Endothelial cell of umbilical vein (primary cell): ENCODE results near the gene L3MBTL4. TPM values are rescaled to one million over a fixed set of nuclear protein-coding genes. Genes with fewer than 3 reads are reported as not detected.

Source experiments
- BruUV-seq: library from RNA; stranded (reverse); fragments of 400-500 nt; replicated peaks from 2 replicates; lab custom pipeline; 2021; lab: Mats Ljungman, UMichigan
- CTCF ChIA-PET: fragments of 300-600, 350-600 bp; sonication (Branson Sonifier 250); formaldehyde crosslinking; loops from one replicate; lab custom pipeline; 2021; ENCODE audit warnings: antibody characterized with exemption, inconsistent platforms; lab: Charles Lee
- POLR2A ChIA-PET: fragments of 300-600, 350-600 bp; sonication (Branson Sonifier 250); formaldehyde crosslinking; loops from one replicate; lab custom pipeline; 2021; ENCODE audit warnings: antibody characterized with exemption, inconsistent platforms; lab: Charles Lee
- DNase-seq: peaks from one replicate; pipeline ENCODE4 v3.0.0-alpha.2; 2011; ENCODE audit warnings: low read depth, low spot score
- FAIRE-seq: peaks from 2 replicates; lab custom pipeline; 2011; peaks lifted over from hg19 to GRCh38; lab: Jason Lieb, UNC
- H2AFZ ChIP-seq: 2 replicates; pipeline ENCODE4 v1.6.0; 2012; ENCODE audit warnings: low read depth, low read length, control low read depth, inconsistent platforms
- H3K27ac ChIP-seq: 2 replicates; pipeline ENCODE4 v1.5.1; 2011; ENCODE audit warnings: low read depth, mild to moderate bottlenecking, control low read depth, low read length, moderate library complexity; ENCODE audit not compliant: insufficient read depth
- H3K27me3 ChIP-seq, 2 experiments: 2 replicates each; pipeline versions ENCODE4 v1.6.0 to v1.6.1; 2011; ENCODE audit warnings: low read length in 2 of 2, mixed read lengths in 1 of 2; ENCODE audit not compliant: control insufficient read depth in 2 of 2, insufficient read depth in 2 of 2
- H3K36me3 ChIP-seq, 2 experiments: 2 replicates in 1 of 2; 3 replicates in 1 of 2; pipeline ENCODE4 v1.5.1; 2011; ENCODE audit warnings: low read length in 2 of 2, mild to moderate bottlenecking in 1 of 2, moderate library complexity in 1 of 2; ENCODE audit not compliant: control insufficient read depth in 2 of 2, insufficient read depth in 2 of 2; ENCODE audit errors: extremely low read depth in 1 of 2
- H3K4me1 ChIP-seq: 3 replicates; pipeline ENCODE4 v1.5.1; 2011; ENCODE audit warnings: mild to moderate bottlenecking, low read length; ENCODE audit not compliant: control insufficient read depth, insufficient read depth; ENCODE audit errors: extremely low read depth
- H3K4me2 ChIP-seq: 2 replicates; pipeline ENCODE4 v1.6.1; 2011; ENCODE audit warnings: low read length, control low read depth, mixed read lengths; ENCODE audit not compliant: insufficient read depth
- H3K4me3 ChIP-seq, 3 experiments: fragments of 200-600 bp in 1 of 3; sonication (generic), shearing (Covaris generic) in 1 of 3; replicated peaks in 1 of 3; 2 replicates each; pipeline ENCODE4 v1.5.1; 2011 to 2016; ENCODE audit warnings: control low read depth in 3 of 3, low read length in 3 of 3, mild to moderate bottlenecking in 2 of 3, inconsistent platforms in 1 of 3, low read depth in 1 of 3, moderate library complexity in 1 of 3; ENCODE audit not compliant: insufficient read depth in 1 of 3
- H3K79me2 ChIP-seq: 2 replicates; pipeline ENCODE4 v1.6.0; 2012; ENCODE audit warnings: low read length, inconsistent platforms; ENCODE audit not compliant: control insufficient read depth, insufficient read depth
- H3K9ac ChIP-seq: replicated peaks from 2 replicates; pipeline ENCODE3; 2011; ENCODE audit warnings: low read length, control low read depth; ENCODE audit not compliant: insufficient read depth; ENCODE audit errors: extremely low read depth
- H3K9me1 ChIP-seq: replicated peaks from 3 replicates; pipeline ENCODE4 v1.6.0; 2011; ENCODE audit warnings: mild to moderate bottlenecking, low read length; ENCODE audit not compliant: control insufficient read depth, insufficient read depth; ENCODE audit errors: extremely low read depth
- H3K9me3 ChIP-seq: replicated peaks from 2 replicates; pipeline ENCODE4 v1.5.1; 2012; ENCODE audit warnings: low read length, inconsistent platforms; ENCODE audit not compliant: control insufficient read depth, insufficient read depth
- H4K20me1 ChIP-seq: replicated peaks from 2 replicates; pipeline ENCODE3; 2011; ENCODE audit warnings: mild to moderate bottlenecking, low read length; ENCODE audit not compliant: control insufficient read depth, insufficient read depth; ENCODE audit errors: extremely low read depth
- EZH2 ChIP-seq: IDR thresholded peaks from 2 replicates; pipeline ENCODE4 v1.6.1; 2012; ENCODE audit warnings: borderline replicate concordance, low read depth, mild to moderate bottlenecking, moderate library complexity, low read length, inconsistent platforms; ENCODE audit not compliant: severe bottlenecking
- FOS ChIP-seq: IDR thresholded peaks from 2 replicates; pipeline ENCODE4 v1.6.1; 2011; ENCODE audit warnings: mild to moderate bottlenecking, low read length, moderate library complexity, borderline replicate concordance; ENCODE audit not compliant: insufficient read depth
- GATA2 ChIP-seq: IDR thresholded peaks from 2 replicates; pipeline ENCODE4 v1.7.0; 2011; ENCODE audit warnings: low read depth, mild to moderate bottlenecking, moderate library complexity, mixed read lengths, low read length; ENCODE audit not compliant: insufficient read length, insufficient read depth
- JUN ChIP-seq: IDR thresholded peaks from 2 replicates; pipeline ENCODE4 v1.6.1; 2011; ENCODE audit warnings: borderline replicate concordance, low read depth; ENCODE audit not compliant: insufficient read length, insufficient read depth
- MYC ChIP-seq: IDR thresholded peaks from one replicate; pipeline ENCODE4 v1.6.1; 2011; ENCODE audit warnings: mild to moderate bottlenecking, low read depth, low read length
- POLR2A ChIP-seq: IDR thresholded peaks from 2 replicates; pipeline ENCODE4 v1.6.1; 2012; ENCODE audit warnings: low read depth, mild to moderate bottlenecking, control low read depth, low read length
- POLR2AphosphoS5 ChIP-seq: IDR thresholded peaks from 2 replicates; pipeline ENCODE4 v1.6.1; 2012; ENCODE audit warnings: low read depth, mild to moderate bottlenecking, control low read depth, low read length, moderate library complexity; ENCODE audit not compliant: insufficient read depth
- dilution Hi-C: fragments of 300-500 bp; cut with MboI; formaldehyde crosslinking; loops from one replicate; pipeline ENCODE4 v1.15.0; 2019; ENCODE audit warnings: low sequenced_read_pairs; ENCODE audit not compliant: extremely low pct_ligation_motif_present
- intact Hi-C: fragments of 100-400 bp; cut with micrococcal nuclease; formaldehyde crosslinking; loops from one replicate; pipeline ENCODE4 v1.10.0; 2022
- polyA plus RNA-seq, 4 experiments: library from polyadenylated mRNA; depleted of rRNA in 3 of 4; stranded (reverse) in 3 of 4; unstranded in 1 of 4; fragments of >200 nt; gene quantifications; 2 replicates each; pipeline versions ENCODE4 v1.2.1 to v1.2.3, GENCODE V29; 2011 to 2012; ENCODE audit warnings: missing spikeins in 1 of 4
- total RNA-seq: library from RNA; stranded (reverse); gene quantifications from 2 replicates; pipeline ENCODE4 v1.2.3, GENCODE V29; 2021
- TF ChIP-seq, protein P1 (sequence below): IDR thresholded peaks from 2 replicates; pipeline ENCODE4 v1.6.1; 2011; ENCODE audit not compliant: insufficient read depth, insufficient read length
- TF ChIP-seq, protein P2 (sequence below), 2 donors: IDR thresholded peaks; 1 replicate in 1 of 2; 2 replicates in 1 of 2; pipeline ENCODE4 v1.5.1; 2011; ENCODE audit warnings: low read length in 2 of 2, mild to moderate bottlenecking in 2 of 2, moderate library complexity in 2 of 2, control low read depth in 1 of 2, inconsistent platforms in 1 of 2, low read depth in 1 of 2; ENCODE audit not compliant: insufficient read depth in 1 of 2; ENCODE audit errors: extremely low read depth in 1 of 2

L3MBTL4 gene
- total and polyA plus RNA-seq, 2 donors (not counting 3 experiments of a cell fraction or from before 2014, with no cell fraction given) = 0.80 TPM; not detected in 1

DNA sequence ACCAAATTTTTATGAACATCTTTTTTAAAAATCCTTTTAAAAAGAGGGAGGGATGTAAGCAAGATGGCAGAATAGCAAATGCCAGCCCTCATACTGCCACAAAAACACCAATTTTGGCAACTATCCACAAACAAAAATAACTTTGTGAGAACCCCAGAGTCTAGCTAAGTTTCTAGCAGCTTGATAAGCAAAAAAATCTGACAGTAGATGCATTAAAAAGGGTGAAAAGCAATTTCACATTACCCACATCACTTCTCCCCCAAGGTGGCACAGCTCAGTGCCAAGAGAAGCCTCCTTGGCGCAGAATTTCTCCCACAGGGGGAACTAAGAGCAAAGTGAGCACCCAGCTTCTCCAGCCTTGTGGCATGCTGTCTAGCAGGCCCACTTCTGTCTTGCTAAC, 74.6 kb downstream of the L3MBTL4 start:
- no peak for TF ChIP-seq JUN
- TF ChIP-seq, protein P1, sequence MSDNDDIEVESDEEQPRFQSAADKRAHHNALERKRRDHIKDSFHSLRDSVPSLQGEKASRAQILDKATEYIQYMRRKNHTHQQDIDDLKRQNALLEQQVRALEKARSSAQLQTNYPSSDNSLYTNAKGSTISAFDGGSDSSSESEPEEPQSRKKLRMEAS = no peak
- TF ChIP-seq EZH2 = no peak
- TF ChIP-seq GATA2 = no peak
- TF ChIP-seq MYC = no peak
- TF ChIP-seq POLR2A = no peak
- TF ChIP-seq, protein P2, sequence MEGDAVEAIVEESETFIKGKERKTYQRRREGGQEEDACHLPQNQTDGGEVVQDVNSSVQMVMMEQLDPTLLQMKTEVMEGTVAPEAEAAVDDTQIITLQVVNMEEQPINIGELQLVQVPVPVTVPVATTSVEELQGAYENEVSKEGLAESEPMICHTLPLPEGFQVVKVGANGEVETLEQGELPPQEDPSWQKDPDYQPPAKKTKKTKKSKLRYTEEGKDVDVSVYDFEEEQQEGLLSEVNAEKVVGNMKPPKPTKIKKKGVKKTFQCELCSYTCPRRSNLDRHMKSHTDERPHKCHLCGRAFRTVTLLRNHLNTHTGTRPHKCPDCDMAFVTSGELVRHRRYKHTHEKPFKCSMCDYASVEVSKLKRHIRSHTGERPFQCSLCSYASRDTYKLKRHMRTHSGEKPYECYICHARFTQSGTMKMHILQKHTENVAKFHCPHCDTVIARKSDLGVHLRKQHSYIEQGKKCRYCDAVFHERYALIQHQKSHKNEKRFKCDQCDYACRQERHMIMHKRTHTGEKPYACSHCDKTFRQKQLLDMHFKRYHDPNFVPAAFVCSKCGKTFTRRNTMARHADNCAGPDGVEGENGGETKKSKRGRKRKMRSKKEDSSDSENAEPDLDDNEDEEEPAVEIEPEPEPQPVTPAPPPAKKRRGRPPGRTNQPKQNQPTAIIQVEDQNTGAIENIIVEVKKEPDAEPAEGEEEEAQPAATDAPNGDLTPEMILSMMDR (IDR thresholded peaks at IDR 0.05; ENCODE audit: extremely low read depth in 1 of 2, insufficient read depth in 1 of 2, low read depth in 1 of 2, low read length in 2 of 2) = no peak
- TF ChIP-seq FOS = no peak
- TF ChIP-seq POLR2AphosphoS5 = no peak
- Histone ChIP-seq H2AFZ (no peak overlapping the region), H4K20me1 (no peaks in the 10 kb centered on the region), H3K27ac (no peak overlapping the region), H3K27me3 (no peaks in the 10 kb centered on the region), H3K9me3 (no peaks in the 10 kb centered on the region), H3K4me3 (no peak overlapping the region), H3K79me2 (no peaks in the 10 kb centered on the region), H3K36me3 (no peaks in the 10 kb centered on the region), H3K9me1 (no peaks in the 10 kb centered on the region), H3K4me2 (no peak overlapping the region), H3K4me1 (no peaks in the 10 kb centered on the region), H3K9ac (no peak overlapping the region)
- dilution Hi-C loops = no loop called here
- FAIRE-seq (no peak), DNase-seq (no peak)
- no TSS peak for BruUV-seq
- CTCF ChIA-PET = no interaction called here
- POLR2A ChIA-PET = no interaction called here
- intact Hi-C loops = no loop called here
